ENCODE results near the gene ADGB.

The ADGB gene

DNA sequence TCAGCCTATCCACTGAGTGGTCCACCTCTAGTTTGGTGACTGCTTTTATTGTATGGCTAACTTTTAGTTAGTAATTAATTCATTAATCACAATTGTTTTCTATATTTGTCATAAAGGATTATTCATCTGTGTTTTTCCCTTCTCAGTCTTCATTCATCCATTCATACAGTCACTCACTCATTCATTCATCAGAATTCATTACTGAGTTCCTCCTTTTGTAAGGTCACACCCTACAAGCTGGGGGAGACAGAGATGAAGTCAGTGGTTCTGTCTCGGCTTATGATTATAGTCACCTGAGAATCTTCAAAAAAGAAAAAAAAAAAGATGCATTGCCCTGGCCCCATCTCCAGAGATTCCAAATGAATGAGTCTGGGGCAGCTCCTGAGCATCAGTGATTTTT is 257.1 kb downstream of the ADGB start:
- Histone ChIP-seq H3K4me3 (replicated peaks; ENCODE audit: insufficient read depth, low read length) (no peak overlapping the region), H3K27ac (replicated peaks) (no peak overlapping the region), H3K27me3 (ENCODE audit: insufficient read depth, poor library complexity, severe bottlenecking) (no peaks in the 10 kb centered on the region)
- TF ChIP-seq, protein P1, sequence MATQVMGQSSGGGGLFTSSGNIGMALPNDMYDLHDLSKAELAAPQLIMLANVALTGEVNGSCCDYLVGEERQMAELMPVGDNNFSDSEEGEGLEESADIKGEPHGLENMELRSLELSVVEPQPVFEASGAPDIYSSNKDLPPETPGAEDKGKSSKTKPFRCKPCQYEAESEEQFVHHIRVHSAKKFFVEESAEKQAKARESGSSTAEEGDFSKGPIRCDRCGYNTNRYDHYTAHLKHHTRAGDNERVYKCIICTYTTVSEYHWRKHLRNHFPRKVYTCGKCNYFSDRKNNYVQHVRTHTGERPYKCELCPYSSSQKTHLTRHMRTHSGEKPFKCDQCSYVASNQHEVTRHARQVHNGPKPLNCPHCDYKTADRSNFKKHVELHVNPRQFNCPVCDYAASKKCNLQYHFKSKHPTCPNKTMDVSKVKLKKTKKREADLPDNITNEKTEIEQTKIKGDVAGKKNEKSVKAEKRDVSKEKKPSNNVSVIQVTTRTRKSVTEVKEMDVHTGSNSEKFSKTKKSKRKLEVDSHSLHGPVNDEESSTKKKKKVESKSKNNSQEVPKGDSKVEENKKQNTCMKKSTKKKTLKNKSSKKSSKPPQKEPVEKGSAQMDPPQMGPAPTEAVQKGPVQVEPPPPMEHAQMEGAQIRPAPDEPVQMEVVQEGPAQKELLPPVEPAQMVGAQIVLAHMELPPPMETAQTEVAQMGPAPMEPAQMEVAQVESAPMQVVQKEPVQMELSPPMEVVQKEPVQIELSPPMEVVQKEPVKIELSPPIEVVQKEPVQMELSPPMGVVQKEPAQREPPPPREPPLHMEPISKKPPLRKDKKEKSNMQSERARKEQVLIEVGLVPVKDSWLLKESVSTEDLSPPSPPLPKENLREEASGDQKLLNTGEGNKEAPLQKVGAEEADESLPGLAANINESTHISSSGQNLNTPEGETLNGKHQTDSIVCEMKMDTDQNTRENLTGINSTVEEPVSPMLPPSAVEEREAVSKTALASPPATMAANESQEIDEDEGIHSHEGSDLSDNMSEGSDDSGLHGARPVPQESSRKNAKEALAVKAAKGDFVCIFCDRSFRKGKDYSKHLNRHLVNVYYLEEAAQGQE (IDR thresholded peaks at IDR 0.05; ENCODE audit: insufficient replicate concordance, low read depth), result no peak
- no peak for TF ChIP-seq POLR2AphosphoS5 (IDR thresholded peaks at IDR 0.05; ENCODE audit: low read depth)
- TF ChIP-seq SPI1 (IDR thresholded peaks at IDR 0.05; ENCODE audit: borderline replicate concordance, low read depth), result no peak
- TF ChIP-seq GABPA (IDR thresholded peaks at IDR 0.05; ENCODE audit: low read depth), result no peak
- TF ChIP-seq, protein P2, sequence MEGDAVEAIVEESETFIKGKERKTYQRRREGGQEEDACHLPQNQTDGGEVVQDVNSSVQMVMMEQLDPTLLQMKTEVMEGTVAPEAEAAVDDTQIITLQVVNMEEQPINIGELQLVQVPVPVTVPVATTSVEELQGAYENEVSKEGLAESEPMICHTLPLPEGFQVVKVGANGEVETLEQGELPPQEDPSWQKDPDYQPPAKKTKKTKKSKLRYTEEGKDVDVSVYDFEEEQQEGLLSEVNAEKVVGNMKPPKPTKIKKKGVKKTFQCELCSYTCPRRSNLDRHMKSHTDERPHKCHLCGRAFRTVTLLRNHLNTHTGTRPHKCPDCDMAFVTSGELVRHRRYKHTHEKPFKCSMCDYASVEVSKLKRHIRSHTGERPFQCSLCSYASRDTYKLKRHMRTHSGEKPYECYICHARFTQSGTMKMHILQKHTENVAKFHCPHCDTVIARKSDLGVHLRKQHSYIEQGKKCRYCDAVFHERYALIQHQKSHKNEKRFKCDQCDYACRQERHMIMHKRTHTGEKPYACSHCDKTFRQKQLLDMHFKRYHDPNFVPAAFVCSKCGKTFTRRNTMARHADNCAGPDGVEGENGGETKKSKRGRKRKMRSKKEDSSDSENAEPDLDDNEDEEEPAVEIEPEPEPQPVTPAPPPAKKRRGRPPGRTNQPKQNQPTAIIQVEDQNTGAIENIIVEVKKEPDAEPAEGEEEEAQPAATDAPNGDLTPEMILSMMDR (IDR thresholded peaks at IDR 0.05; ENCODE audit: insufficient read depth, low read length), result no peak
- DNase-seq (ENCODE audit: low read depth in 1 of 2, low spot score in 1 of 2), result no peak

DNA sequence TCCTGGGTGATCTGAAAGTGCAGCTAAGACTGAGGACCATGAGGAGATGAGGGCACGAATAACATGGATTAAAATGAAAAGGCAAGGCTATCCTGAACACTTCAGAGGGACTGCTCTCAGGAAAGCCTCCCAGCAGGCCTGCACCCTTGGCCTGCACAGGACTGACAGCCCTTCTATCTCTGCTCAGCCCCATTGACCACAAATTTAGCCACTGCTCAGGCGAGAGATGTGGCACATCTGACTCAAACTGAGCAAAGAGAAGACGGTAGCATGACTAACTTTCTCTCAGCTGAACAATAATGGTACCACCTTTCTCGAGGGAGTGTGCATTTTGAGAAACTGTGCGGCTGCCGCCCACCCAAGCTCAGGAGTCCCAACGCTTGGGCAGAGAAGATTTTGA is 257.5 kb downstream of the ADGB start:
- no peak overlapping the region for H3K4me3 ChIP-seq (replicated peaks; ENCODE audit: insufficient read depth, low read length)
- H3K27me3 ChIP-seq (ENCODE audit: insufficient read depth, poor library complexity, severe bottlenecking), result no peaks in the 10 kb centered on the region
- no peak overlapping the region for H3K27ac ChIP-seq (replicated peaks)
- TF ChIP-seq, protein P2 (IDR thresholded peaks at IDR 0.05; ENCODE audit: insufficient read depth, low read length), result no peak
- TF ChIP-seq POLR2AphosphoS5 (IDR thresholded peaks at IDR 0.05; ENCODE audit: low read depth) (no peak), SPI1 (IDR thresholded peaks at IDR 0.05; ENCODE audit: borderline replicate concordance, low read depth) (no peak), GABPA (IDR thresholded peaks at IDR 0.05; ENCODE audit: low read depth) (no peak)
- TF ChIP-seq, protein P1 (IDR thresholded peaks at IDR 0.05; ENCODE audit: insufficient replicate concordance, low read depth), result no peak
- DNase-seq (ENCODE audit: low read depth in 1 of 2, low spot score in 1 of 2), result no peak

DNA sequence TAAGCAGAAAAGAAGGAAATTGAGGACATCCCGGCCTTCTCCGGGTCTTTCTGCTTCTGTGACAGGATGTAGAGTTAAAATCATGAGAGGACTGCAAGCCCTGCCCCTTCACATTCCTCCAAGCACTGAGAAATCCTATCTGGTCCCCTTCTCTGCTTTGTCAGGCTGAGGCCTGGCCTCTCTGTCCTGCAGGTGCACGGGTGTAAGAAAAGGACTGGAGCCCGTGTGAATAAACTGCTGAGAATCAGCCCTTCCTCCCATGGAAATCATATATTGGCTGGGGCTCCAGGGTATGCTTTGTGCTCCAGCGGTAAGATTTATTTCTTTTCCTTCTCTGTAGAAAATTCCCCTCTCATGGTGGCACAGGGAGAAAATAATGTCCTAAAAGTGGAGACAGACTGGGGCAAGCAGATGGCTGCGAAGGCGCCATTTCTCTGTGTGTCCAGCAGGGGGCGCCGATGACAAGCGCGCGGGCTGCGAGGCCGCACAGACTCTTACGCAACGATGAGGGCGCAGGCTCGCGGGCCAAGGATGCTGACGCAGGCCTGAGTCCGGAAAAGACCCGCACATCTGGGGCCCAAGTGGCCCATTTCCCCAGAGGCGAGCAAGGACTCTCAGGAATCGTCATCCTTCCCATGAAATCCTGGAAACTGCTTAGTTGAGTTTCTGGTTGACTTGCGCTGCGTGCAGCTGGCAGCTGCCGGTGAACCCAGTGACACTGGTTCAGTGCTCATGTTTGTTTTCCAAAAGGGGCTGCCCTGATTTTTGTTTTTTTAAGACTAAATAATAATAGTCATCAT is 258.6 kb downstream of the ADGB start:
- Histone ChIP-seq H3K27ac (replicated peaks) (no peak overlapping the region), H3K27me3 (ENCODE audit: insufficient read depth, poor library complexity, severe bottlenecking) (no peaks in the 10 kb centered on the region), H3K4me3 (replicated peaks; ENCODE audit: insufficient read depth, low read length) (no peak overlapping the region; the same call in 1 of the 2 replicates)
- DNase-seq (ENCODE audit: low read depth in 1 of 2, low spot score in 1 of 2), result peak; percentile 68 to 80
- TF ChIP-seq, protein P2 (IDR thresholded peaks at IDR 0.05; ENCODE audit: insufficient read depth, low read length), result peak; percentile 81
- TF ChIP-seq GABPA (IDR thresholded peaks at IDR 0.05; ENCODE audit: low read depth), result no peak

DNA sequence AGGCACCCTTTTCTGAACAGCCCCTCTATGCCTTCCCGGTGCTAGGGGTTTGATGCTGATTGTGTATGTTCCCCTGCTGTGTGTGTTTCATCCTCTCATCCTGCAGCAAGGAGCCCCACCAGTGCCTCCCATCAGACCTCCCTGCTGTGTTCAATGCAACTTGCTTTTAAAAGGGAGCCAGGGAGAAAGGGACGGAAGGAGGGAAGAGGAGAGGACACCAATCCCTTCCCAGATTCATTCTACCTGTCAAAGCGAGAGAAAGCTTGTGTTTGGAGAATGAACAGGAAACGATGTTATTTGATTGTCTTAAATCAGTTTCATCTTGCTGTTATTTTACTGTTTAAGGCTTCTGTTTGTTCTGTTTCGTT is 259.2 kb downstream of the ADGB start:
- TF ChIP-seq POLR2AphosphoS5 (IDR thresholded peaks at IDR 0.05; ENCODE audit: low read depth) (no peak), GABPA (IDR thresholded peaks at IDR 0.05; ENCODE audit: low read depth) (no peak), SPI1 (IDR thresholded peaks at IDR 0.05; ENCODE audit: borderline replicate concordance, low read depth) (no peak)
- TF ChIP-seq, protein P2 (IDR thresholded peaks at IDR 0.05; ENCODE audit: insufficient read depth, low read length), result no peak
- TF ChIP-seq, protein P1 (IDR thresholded peaks at IDR 0.05; ENCODE audit: insufficient replicate concordance, low read depth), result no peak
- Histone ChIP-seq H3K4me3 (replicated peaks; ENCODE audit: insufficient read depth, low read length) (no peak overlapping the region), H3K27me3 (ENCODE audit: insufficient read depth, poor library complexity, severe bottlenecking) (no peaks in the 10 kb centered on the region), H3K27ac (replicated peaks) (no peak overlapping the region)
- DNase-seq (ENCODE audit: low read depth in 1 of 2, low spot score in 1 of 2), result no peak
